ENCODE measurements around the gene RPUSD4.

The RPUSD4 gene

DNA sequence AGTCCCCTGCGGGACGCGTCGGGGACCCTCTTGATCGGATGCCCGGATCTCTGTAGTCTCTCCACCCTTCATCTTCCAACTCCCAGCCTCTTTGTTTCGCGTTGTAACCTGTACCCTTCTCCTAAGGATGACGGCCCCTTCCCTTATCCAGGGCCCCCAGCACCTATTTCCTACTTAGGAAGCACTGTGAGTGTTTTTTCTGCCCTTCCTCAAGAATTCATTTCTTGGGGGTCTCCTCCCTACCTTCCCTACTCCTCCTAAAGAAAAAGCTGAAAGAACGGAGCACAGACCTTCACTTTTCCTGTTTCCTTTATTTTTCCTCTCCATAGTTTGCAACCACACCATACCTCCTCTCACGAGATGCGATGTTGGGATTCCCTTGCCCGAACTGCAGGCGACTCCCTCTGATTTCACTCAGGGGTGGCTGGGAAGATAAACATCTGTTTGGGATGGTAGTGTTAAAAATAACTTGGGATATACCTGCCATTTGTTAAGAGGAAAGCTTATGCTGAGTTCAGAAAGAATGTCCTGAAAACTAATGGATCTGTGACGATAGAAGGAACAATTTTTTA is 725 bp upstream of the RPUSD4 start:
- no peak for DNase-seq (ENCODE audit: low read depth)

DNA sequence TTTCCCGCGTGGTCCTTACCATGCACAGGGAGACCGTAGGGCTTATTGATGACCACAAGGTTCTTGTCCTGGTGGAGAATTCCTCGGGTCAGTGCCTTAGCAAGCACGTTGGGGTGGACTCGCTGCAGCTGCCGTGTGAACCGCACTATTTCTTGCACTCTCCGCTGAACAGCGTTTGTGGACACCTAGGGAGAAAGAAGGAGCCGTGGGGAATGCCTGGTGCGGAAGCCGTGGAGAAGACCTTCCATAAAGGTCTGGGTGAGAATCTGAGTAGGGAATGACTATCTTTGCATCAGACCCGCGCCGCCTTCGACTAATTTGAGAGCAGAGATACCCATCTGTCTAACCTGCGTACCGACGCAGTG is 597 bp downstream of the RPUSD4 start:
- DNase-seq (ENCODE audit: low read depth): no peak

- no peak for DNase-seq (ENCODE audit: low read depth)
Observed at GRCh38 chr11:126207896-126208295, 3.6 kb downstream of the RPUSD4 start.

GRCh38 chr11:126205359-126205758 is 6.1 kb downstream of the RPUSD4 start:
- no peak for DNase-seq (ENCODE audit: low read depth)

DNA sequence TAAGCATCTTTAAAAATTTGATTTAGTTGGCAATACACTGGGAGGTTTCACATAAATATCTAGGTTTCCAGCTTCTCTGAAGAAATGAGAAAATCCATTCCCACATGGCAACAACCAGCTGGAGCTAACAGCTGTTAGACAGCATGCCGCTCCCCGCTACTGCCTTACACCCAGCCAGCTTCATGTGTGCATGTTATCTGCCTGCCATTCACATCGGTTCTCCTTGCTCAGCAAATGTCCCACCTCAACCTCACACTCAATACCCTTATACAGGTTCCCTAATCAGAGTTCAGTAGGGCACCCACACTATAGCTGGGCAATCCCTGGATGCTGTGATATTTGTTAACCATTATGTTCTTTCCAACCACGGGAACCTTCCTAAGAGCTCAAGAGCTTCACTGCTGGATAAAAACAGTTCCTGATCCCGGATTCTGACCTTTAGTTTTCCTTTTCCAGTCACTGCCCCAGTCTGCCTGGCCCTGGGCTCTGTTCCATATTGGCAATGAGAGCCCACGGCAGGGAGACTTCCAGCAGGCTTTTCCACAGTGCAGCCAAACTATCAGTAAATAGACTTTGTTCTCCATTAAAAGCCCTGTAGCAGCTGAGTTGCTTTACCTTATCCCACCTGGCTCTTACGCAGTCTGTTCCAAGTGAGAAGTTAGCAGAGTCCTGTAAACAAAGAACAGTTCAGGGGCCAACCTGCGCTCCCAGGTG is 8.6 kb downstream of the RPUSD4 start:
- DNase-seq (ENCODE audit: low read depth): no peak

DNA sequence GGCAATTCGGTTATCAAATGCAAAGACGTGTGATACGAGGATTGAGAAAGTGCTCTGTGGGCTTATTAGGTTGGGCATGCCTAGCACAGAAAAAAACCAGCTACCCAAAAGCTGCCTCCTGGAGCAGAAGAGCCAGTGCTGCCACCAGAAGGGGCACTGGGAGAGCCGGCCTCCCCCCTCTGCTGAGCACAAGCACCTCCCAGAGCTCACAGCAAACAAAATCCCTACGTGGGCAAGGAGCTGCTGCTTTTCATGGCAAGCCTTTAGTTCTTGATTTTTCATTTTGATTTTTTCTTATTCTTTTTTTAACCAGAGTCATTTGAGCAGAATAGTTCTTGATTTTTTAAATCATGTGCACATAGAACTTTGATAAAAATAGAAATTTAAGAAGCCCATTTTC is 12.8 kb downstream of the RPUSD4 start:
- no peak for DNase-seq (ENCODE audit: low read depth)

- DNase-seq (ENCODE audit: low read depth): no peak
Observed at GRCh38 chr11:126197277-126197939, 14.0 kb downstream of the RPUSD4 start.

- no peak for DNase-seq (ENCODE audit: low read depth)
Observed at GRCh38 chr11:126195119-126195518, 16.3 kb downstream of the RPUSD4 start.

DNA sequence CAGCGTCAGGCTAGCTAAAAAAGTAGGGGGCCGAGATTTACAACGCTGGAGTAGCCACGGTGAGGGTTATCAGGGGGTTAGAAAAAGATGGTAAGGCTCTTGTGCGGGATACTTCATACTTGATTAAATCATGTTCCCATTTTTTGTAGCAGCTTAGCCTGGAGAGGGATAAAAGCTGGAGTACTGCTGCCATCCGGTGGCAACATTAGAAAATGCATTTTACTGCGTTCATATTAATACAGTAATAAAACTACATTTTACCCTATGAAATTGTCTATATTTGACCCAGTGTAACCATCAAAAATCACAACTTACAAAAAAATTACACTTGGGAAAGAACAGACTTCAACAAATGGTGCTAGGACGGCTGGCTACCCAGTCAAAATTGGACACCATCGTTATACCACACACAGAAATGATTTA is 17.3 kb downstream of the RPUSD4 start:
- DNase-seq (ENCODE audit: low read depth): no peak

GRCh38 chr11:126193038-126193478 is 18.4 kb downstream of the RPUSD4 start:
- no peak for DNase-seq (ENCODE audit: low read depth)

GRCh38 chr11:126192361-126192760 is 19.1 kb downstream of the RPUSD4 start:
- DNase-seq (ENCODE audit: low read depth): no peak

GRCh38 chr11:126191379-126192073 is 19.9 kb downstream of the RPUSD4 start:
- DNase-seq (ENCODE audit: low read depth): no peak

- no peak for DNase-seq (ENCODE audit: low read depth)
Observed at GRCh38 chr11:126190792-126191191, 20.7 kb downstream of the RPUSD4 start.

DNA sequence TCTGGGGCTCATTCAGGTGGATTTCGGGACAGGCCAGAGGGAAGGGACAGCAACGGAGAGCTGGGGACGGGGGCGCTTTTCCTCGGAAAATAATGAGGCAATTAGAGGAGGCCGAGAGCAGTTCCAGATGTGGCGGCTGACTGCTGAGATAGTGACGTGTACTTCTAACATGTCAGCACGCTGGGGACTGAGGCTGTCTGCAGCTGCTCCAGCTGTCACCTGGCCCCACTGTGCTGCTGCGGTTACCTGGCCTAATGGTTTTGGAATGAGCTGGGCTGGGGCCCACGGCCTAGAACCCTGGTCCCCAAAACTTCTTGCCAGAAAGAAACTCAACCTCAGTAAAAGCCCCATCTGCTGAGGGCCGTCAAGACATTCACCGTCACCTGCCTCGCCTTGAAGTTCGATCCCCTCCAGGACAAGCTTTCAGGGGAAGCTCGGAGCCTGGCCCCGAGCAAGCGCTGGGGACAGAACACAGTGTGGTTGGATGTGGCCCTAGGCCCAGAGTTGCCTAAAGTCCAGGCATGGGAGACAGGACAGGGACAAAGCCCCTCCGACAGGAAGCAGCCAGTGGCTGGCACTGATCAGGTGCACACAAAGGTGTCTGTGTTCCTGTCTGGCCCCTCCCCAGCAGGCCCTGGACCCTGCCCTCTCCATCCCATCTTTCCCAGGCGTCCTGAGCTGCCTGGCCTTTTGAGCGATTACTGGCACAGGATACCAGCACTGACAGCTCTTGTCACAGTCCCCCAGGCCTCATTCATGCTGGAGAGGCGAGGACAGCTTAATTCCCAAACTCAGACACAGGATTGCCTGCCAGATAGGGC is 22.1 kb downstream of the RPUSD4 start:
- no peak for DNase-seq (ENCODE audit: low read depth)

DNA sequence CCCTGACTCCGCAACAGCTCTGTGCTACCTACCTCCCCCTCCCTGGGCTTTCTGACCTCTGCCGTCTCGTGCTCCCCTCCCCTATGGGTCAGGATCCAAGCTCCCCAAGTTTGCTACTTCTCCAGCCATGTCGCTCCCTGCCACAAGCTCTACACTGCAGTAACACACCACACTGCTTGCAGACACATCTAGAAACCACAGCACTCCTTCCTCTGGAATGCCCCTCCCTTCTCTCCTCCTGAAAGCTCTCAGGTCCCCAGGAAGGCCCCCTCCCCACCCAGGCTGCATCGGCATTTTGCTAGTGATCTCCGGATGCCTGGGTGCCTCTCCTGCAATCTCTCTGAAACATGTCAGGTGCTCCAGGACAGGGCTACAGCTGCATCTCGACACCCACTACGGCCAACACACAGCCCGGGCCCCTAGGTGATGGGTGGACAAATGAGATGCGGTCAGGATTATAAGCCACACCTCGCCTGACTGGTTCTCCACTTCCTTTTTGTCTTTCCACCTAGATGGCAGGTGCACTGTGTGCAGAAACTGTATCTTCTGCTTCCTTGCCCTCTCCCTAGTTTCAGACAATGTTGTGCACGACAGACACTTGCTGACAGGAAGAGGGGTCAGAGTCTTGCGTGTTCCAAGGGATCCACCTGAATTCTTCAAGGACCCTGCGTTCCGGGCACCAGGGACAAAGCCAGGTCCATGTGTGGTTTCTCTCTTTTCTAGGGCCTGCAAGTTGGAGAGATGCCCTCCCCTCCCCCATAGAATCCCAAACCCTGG is 22.9 kb downstream of the RPUSD4 start:
- no peak for DNase-seq (ENCODE audit: low read depth)

- DNase-seq (ENCODE audit: low read depth): no peak
Observed at GRCh38 chr11:126186708-126187529, 24.5 kb downstream of the RPUSD4 start.

DNA sequence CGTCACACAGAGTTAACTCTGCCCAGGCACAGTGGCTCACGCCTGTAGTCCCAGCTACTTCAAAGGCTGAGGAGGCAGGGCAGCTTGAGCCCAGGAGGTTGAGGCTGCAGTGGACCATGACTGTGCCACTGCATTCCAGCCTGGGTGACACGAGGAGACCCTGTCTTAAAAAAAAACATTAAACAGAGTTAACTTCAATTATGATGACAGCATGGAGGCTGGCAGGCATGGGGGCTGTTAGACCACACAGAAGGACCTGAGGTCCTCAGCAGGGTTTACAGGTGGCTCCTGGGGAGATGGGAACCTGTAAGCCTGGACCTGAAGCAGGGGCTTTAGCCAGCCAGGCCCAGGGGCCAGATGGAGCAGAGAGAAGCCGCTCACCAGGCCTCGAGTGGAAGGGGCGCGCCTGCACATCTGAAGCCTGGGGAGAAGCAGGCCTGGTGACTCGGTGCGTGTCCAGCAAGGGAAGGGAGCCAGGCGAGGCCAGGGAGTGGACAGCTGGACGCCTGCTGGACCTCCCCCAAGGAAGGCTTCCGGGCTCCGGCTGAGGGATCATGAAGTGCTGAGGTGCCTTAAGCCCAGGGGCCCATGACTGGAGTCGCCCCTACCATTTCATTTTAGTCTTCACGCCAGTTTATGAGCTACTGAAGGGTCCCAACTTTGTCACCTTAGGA is 25.3 kb downstream of the RPUSD4 start:
- no peak for DNase-seq (ENCODE audit: low read depth)

DNA sequence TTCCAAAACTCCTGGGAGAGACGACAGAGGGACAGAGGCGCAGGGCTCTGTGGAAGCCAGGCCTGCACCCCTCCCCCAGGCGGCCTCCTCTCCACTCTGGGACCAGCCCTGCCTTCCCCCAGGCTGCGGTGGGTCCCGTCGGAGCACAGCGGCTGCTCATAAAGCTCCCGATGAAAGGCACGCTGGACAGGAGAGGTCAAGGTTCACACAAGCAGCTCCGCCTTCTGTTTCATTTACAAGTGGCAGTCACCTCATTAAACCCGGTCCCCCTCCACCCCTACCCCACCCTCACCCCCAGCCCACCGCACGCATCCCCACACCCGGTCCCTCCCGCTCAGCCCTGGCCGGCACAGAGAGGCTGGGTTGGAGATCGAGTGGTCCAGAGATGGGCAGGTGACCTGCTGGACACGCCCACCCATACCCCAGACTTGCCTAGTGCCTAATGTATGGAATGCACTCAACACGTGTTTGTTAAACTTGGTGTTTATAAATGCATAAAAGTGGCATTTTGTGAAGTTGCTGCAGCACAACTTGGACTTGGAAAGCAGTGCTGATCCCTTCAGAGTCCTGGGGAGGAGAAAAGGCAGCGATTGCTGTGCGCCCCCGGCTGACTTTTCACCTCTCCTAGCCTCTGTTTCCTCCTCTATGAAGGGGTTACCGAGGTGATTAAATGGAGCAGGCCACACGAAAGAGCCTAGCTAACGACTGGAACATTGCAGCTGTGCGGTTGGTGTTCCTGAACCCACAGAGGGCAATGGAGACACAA is 26.0 kb downstream of the RPUSD4 start:
- DNase-seq (ENCODE audit: low read depth): no peak
